ENCODE data around the gene CALN1.
"Not testable (repeated sequence)": the region's sequence is repeated elsewhere in the genome, so short reads cannot be mapped to it uniquely, and the experiment has no call there.

The CALN1 gene

GRCh38 chr7:71828361-71828760 lies 583.8 kb downstream of the CALN1 start:
- no peak for TF ChIP-seq ZFX (IDR thresholded peaks at IDR 0.05; ENCODE audit: borderline replicate concordance)
- no peak overlapping the region for H3K27ac ChIP-seq

GRCh38 chr7:71826141-71826540 lies 586.0 kb downstream of the CALN1 start:
- TF ChIP-seq CTCF (IDR thresholded peaks at IDR 0.05) (no peak), ZFX (IDR thresholded peaks at IDR 0.05; ENCODE audit: borderline replicate concordance) (no peak)

GRCh38 chr7:71824006-71824760 lies 588.0 kb downstream of the CALN1 start:
- no peak overlapping the region for H3K27ac ChIP-seq
- TF ChIP-seq ZFX (IDR thresholded peaks at IDR 0.05; ENCODE audit: borderline replicate concordance) (no peak), CTCF (IDR thresholded peaks at IDR 0.05) (no peak)

More at GRCh38 chr7:71826141-71826540, 586.0 kb downstream of the CALN1 start:
- no peak overlapping the region for H3K27ac ChIP-seq

GRCh38 chr7:71822406-71822805 lies 589.7 kb downstream of the CALN1 start:
- not testable (repeated sequence) for H3K27ac ChIP-seq

GRCh38 chr7:71817916-71818315 lies 594.2 kb downstream of the CALN1 start:
- TF ChIP-seq ZFX (IDR thresholded peaks at IDR 0.05; ENCODE audit: borderline replicate concordance) (no peak), CTCF (IDR thresholded peaks at IDR 0.05) (no peak)
- H3K27ac ChIP-seq: no peak overlapping the region

GRCh38 chr7:71808115-71808514 lies 604.0 kb downstream of the CALN1 start:
- no peak for TF ChIP-seq ZFX (IDR thresholded peaks at IDR 0.05; ENCODE audit: borderline replicate concordance)
- no peak for TF ChIP-seq CTCF (IDR thresholded peaks at IDR 0.05)
- no peak overlapping the region for H3K27ac ChIP-seq

- no peak for TF ChIP-seq ZFX (IDR thresholded peaks at IDR 0.05; ENCODE audit: borderline replicate concordance)
- no peak for TF ChIP-seq CTCF (IDR thresholded peaks at IDR 0.05)
- no peak overlapping the region for H3K27ac ChIP-seq
Measured at GRCh38 chr7:71804256-71804655, 607.9 kb downstream of the CALN1 start.

GRCh38 chr7:71801976-71802375 lies 610.2 kb downstream of the CALN1 start:
- no peak overlapping the region for H3K27ac ChIP-seq
- TF ChIP-seq ZFX (IDR thresholded peaks at IDR 0.05; ENCODE audit: borderline replicate concordance): no peak

GRCh38 chr7:71800321-71800720 lies 611.8 kb downstream of the CALN1 start:
- no peak overlapping the region for H3K27ac ChIP-seq
- TF ChIP-seq ZFX (IDR thresholded peaks at IDR 0.05; ENCODE audit: borderline replicate concordance): no peak
- TF ChIP-seq CTCF (IDR thresholded peaks at IDR 0.05): no peak

Measured in 22Rv1 (cell line).